GM21526 (cell line): ENCODE results near the gene TSKU.

ENCODE experiments used
- ATAC-seq: cut with Tn5 transposase; IDR thresholded peaks from one replicate; pipeline ENCODE4 v1.9.1; 2021; ENCODE audit warnings: moderate library complexity; ENCODE audit not compliant: unreplicated experiment, low FRiP score

TSKU gene

DNA sequence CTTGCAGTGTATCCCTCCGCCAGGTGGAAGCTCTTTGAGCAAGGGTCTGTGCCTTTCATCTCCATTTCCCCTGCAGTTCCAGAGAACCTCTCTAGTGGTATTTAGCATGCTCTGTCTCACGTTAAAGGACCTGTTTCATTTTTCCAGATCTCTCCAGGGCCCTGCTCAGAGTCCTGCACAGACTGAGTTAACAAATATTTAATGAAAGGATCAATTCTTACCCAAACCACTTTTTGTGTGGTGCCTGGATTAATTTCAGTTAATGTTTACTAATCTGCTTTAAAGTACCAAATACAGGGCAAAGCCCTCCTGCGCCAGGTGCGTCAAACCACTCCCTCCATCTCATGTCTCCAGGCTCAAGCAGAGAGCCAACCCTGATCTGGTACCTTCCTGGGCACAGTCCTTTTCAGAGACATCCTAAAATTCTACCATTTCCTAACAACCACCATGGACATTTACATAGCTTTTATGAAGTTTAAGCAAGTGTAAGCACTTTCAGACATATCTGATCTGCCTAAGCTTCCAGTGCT is 58.8 kb downstream of the TSKU start:
- ATAC-seq: no peak

DNA sequence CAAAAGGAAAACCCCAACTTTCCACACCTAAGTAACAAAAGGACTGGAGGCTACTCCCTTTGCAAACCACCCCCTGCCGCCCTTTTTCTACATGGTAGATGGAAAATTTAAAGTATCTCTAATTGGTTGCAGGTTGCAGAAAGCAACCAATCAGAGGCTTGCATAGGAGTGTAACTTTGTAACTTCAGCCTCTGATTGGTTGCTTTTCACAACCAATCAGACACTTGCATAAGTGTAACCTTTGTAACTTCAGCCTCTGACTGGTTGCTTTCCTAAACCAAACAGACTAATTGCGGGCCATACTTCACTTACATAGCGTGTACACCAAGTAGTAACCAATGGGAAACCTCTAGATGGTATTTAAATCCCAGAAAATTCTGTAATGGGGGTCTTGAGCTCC is 60.8 kb downstream of the TSKU start:
- no peak for ATAC-seq

DNA sequence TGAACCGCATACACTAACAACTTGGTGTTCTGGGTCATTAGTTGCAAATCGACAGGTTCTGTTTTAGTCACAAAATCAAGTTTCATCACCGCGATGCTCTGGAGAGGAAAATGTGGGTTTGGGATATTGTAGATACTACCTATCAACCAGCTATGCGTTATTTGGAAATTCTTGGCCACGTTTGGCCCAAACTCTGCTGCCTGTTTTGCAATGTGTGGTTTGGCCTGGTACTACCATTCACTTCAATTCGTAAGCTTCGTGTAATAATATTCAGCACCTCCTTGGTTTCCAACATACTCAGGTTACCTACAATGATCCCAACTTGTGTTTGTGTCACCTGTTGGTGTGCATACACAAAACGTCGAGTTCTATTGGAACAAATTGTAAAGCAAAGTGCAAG is 61.4 kb downstream of the TSKU start:
- no peak for ATAC-seq

DNA sequence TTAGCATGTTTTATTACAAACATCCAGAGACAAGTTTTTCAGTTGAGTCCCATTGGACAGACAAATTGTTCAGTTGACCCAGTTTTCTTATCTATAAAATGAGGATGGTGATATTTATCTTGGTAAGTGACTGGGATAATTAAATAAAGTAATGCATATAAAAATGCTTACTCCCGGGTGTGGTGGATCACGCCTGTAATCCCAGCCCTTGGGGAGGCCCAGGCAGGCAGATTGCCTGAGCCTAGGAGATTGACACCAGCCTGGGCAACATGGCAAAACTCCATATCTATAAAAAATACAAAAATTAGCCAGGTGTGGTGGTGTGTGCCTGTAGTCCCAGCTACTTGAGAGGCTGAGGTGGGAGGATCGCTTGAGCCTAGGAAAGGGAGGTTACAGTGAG is 61.9 kb downstream of the TSKU start:
- ATAC-seq: no peak

DNA sequence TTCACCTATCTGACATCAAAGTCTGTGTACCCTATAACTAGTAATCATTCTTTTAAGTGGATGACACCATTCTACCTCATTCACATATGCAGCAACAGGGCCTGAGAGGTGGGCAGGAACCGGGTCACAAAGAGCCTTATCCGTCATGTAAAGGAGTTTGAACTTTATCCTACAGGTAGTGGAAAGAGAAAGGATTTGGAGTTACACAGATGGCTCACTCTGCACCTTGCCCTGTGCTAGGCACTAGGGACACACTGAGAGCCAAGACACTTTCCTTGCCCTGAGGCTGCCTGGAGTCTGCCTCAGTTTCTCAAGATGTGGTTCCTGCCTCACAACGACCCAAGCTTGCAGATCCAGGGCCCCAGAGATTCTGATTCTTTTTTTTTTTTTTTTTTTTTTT is 63.3 kb downstream of the TSKU start:
- ATAC-seq: no peak
